ENCODE data around the gene PIK3CG. TPM values are rescaled to one million over a fixed set of nuclear protein-coding genes. Genes with fewer than 3 reads are reported as not detected.

The PIK3CG gene
- total RNA-seq (2022) (not detected in 2 replicates), Bru-seq, nascent RNA (percentile 2 among the genes with signal in this experiment), BruChase-seq, experiment 1, labeled RNA remaining after a 6-hour chase (not detected), BruChase-seq, experiment 2, labeled RNA remaining after a 2-hour chase (not detected)
- long read RNA-seq: 0 reads

DNA sequence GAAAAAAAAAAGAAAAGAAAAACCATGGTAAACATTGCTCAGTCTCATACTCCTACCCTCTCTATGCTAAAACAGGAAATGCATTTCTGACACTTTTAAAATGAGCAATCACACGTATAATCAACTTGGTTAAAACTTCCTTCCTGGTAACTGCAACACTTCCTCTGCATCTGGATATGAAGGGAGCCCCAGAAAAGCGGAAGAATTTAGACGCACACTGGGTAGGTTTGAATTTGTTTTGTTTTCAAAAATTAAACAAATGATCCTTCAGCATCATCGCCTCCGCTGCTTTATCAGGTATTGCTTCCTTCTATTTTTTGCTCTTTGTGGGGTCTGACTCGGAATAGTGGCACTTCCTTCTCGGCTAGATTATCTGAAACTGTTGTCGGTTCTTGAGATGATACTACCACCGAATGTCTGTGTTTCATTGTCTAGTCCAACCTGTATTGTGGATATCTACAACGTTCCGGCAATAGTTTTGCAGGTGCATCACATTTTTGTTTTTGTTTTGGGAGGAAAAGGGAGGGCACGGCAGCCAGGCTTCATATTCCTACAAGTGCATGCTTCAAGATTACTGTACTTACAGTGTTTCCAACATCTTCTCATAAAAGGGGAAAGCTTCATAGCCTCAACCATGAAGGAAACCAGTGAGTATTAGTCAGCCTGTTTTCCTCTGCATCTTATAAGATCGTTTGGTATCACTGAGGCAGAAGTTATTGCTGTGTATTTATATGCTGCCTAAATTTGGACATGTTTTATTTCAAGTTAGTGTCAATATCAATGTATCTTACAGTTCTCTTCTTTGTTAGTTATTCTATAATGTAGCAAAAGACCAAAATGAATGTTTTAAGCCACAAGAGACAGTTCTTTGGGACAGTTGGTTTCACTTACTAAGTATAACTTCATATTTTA, at the start of gene PIK3CG:
PIK3CG (plus strand) TSS at position 153 of the 912 bp plus-strand sequence. CDS start 2,280 bp downstream, outside the sequence.
- no TSS peak for BruUV-seq (replicated peaks)
- CTCF ChIA-PET: no interaction called here

DNA sequence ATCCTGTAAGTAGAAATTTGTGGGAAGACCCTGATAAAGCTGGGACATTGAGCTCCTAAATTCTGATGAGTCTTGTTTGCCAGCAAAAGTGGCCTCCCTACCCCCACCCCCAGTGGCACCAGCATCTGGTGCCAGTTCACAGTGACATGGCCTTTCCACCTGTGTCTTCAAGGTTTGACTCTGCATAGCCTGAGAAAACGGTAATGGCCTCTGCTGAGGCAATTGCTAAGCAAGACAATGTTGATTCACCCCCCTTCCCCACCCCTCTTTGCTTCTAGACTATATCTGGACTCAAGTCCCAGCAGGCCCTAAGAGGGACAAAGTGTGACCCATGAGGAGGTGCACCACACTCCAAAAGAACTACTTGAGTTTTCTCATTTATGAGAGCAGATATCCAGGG, 48.0 kb upstream of the PIK3CG start:
- no peak for DNase-seq
- TF ChIP-seq, protein P1, sequence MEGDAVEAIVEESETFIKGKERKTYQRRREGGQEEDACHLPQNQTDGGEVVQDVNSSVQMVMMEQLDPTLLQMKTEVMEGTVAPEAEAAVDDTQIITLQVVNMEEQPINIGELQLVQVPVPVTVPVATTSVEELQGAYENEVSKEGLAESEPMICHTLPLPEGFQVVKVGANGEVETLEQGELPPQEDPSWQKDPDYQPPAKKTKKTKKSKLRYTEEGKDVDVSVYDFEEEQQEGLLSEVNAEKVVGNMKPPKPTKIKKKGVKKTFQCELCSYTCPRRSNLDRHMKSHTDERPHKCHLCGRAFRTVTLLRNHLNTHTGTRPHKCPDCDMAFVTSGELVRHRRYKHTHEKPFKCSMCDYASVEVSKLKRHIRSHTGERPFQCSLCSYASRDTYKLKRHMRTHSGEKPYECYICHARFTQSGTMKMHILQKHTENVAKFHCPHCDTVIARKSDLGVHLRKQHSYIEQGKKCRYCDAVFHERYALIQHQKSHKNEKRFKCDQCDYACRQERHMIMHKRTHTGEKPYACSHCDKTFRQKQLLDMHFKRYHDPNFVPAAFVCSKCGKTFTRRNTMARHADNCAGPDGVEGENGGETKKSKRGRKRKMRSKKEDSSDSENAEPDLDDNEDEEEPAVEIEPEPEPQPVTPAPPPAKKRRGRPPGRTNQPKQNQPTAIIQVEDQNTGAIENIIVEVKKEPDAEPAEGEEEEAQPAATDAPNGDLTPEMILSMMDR (IDR thresholded peaks at IDR 0.05; ENCODE audit: unreplicated experiment): no peak
- Mint-ChIP-seq H3K4me3 (ENCODE audit: low read depth, unreplicated experiment) (no peak overlapping the region), H3K27me3 (ENCODE audit: unreplicated experiment) (no peaks in the 10 kb centered on the region), H3K36me3 (ENCODE audit: insufficient read depth, unreplicated experiment) (no peaks in the 10 kb centered on the region), H3K9me3 (ENCODE audit: low read depth, unreplicated experiment) (peaks cover 4% of the 10 kb centered on the region), H3K4me1 (ENCODE audit: low read depth, unreplicated experiment) (peaks cover 8% of the 10 kb centered on the region), H3K27ac (ENCODE audit: unreplicated experiment) (no peak overlapping the region)
- intact Hi-C loops (cut with micrococcal nuclease; ENCODE audit: unreplicated experiment): no loop called here
- no TSS peak for BruUV-seq (replicated peaks)
- CTCF ChIA-PET: no interaction called here

More for the DNA sequence above, at the start of gene PIK3CG:
- Mint-ChIP-seq H3K27ac (ENCODE audit: unreplicated experiment) (no peak within 1 kb of the TSS), H3K4me1 (ENCODE audit: low read depth, unreplicated experiment) (peaks cover 7% of the 10 kb centered on the region), H3K27me3 (ENCODE audit: unreplicated experiment) (no peaks in the 10 kb centered on the region), H3K4me3 (ENCODE audit: low read depth, unreplicated experiment) (no peak within 1 kb of the TSS), H3K9me3 (ENCODE audit: low read depth, unreplicated experiment) (peaks cover 3% of the 10 kb centered on the region), H3K36me3 (ENCODE audit: insufficient read depth, unreplicated experiment) (no peaks in the 10 kb centered on the region)
- intact Hi-C loops (cut with micrococcal nuclease; ENCODE audit: unreplicated experiment): no loop called here
- TF ChIP-seq, protein P1 (IDR thresholded peaks at IDR 0.05; ENCODE audit: unreplicated experiment): no peak
- no peak for DNase-seq

DNA sequence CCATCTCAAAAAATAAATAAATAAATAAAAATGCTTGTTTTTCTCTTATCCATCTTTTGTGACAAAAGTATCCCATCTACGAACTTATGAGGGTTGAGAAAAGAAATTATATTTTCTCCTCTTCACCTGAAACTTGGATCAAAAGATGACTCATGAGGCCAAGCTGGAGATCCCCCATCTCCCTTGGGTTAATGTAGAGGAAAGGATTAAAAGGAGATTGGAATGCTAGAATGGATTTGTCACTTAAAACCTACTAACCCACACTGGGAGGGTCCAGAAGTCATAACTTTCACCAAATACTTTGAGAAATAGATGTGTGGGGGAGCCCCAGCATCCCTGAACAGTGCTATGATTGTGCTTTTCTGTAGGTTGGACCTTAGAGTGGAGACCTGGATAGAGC, 46.3 kb upstream of the PIK3CG start:
- no peaks in the 10 kb centered on the region for H3K27me3 Mint-ChIP-seq (ENCODE audit: unreplicated experiment)
- peaks cover 23% of the 10 kb centered on the region for H3K4me1 Mint-ChIP-seq (ENCODE audit: low read depth, unreplicated experiment)
- H3K4me3 Mint-ChIP-seq (ENCODE audit: low read depth, unreplicated experiment): no peak overlapping the region
- TF ChIP-seq, protein P1 (IDR thresholded peaks at IDR 0.05; ENCODE audit: unreplicated experiment): no peak
- intact Hi-C loops (cut with micrococcal nuclease; ENCODE audit: unreplicated experiment): no loop called here
- H3K9me3 Mint-ChIP-seq (ENCODE audit: low read depth, unreplicated experiment): peaks cover 6% of the 10 kb centered on the region
- no peak overlapping the region for H3K27ac Mint-ChIP-seq (ENCODE audit: unreplicated experiment)
- no TSS peak for BruUV-seq (replicated peaks)
- DNase-seq: no peak
- CTCF ChIA-PET: no interaction called here
- H3K36me3 Mint-ChIP-seq (ENCODE audit: insufficient read depth, unreplicated experiment): peaks cover 4% of the 10 kb centered on the region

DNA sequence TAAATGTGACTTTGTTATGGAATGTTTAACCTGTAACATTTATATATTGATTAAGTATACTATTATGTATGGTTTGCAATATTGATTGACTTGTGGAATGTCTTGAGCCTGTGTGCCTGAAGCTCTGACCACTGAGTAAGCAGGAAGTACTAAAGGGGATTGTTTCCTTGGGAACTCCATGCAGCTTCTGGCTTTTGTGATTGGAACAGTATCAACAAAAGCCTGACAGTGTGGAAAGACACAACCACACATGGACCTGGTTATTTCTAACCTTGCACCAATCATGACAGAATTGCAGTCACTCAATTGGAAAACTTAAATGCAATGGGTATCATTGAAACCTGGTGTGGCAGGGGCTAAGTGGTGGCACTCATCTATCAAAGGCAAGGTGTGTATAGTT, 45.5 kb upstream of the PIK3CG start:
- H3K4me3 Mint-ChIP-seq (ENCODE audit: low read depth, unreplicated experiment): no peak overlapping the region
- CTCF ChIA-PET: no interaction called here
- H3K36me3 Mint-ChIP-seq (ENCODE audit: insufficient read depth, unreplicated experiment): peaks cover 6% of the 10 kb centered on the region
- peaks cover 6% of the 10 kb centered on the region for H3K9me3 Mint-ChIP-seq (ENCODE audit: low read depth, unreplicated experiment)
- no peak for DNase-seq
- H3K27ac Mint-ChIP-seq (ENCODE audit: unreplicated experiment): no peak overlapping the region
- intact Hi-C loops (cut with micrococcal nuclease; ENCODE audit: unreplicated experiment): no loop called here
- H3K4me1 Mint-ChIP-seq (ENCODE audit: low read depth, unreplicated experiment): peaks cover 31% of the 10 kb centered on the region
- no TSS peak for BruUV-seq (replicated peaks)
- H3K27me3 Mint-ChIP-seq (ENCODE audit: unreplicated experiment): no peaks in the 10 kb centered on the region
- TF ChIP-seq, protein P1 (IDR thresholded peaks at IDR 0.05; ENCODE audit: unreplicated experiment): no peak

Measured in Calu3 (cell line).